HPDE6-E6E7 (cell line): ENCODE results near the gene TMEM41A.
"Not testable (repeated sequence)": the region's sequence is repeated elsewhere in the genome, so short reads cannot be mapped to it uniquely, and the experiment has no call there.

Experiments
- DNase-seq: peaks from one replicate; pipeline ENCODE4 v3.0.0; 2011; ENCODE audit warnings: missing footprints; ENCODE audit errors: extremely low spot score

TMEM41A gene

DNA sequence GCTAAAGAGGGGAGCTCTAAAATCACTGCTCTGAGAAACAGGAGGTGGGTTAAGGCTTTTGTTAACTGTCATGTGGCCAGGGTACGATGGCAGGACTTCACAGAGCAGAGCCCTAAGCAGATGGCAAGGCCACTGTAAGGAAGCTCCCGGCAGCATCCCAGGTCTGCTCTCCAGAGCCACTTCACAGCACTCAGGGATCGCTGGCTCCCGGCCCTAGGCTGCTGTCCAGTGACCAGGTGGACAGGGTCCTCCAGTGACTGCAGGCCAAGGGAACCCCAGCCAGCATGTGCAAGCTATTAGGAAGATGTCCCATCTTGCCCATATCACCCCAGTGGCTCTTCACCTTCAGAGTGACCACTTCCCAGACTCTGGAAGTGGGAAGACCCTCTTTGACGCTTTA is 10.4 kb downstream of the TMEM41A start:
- no peak for DNase-seq

DNA sequence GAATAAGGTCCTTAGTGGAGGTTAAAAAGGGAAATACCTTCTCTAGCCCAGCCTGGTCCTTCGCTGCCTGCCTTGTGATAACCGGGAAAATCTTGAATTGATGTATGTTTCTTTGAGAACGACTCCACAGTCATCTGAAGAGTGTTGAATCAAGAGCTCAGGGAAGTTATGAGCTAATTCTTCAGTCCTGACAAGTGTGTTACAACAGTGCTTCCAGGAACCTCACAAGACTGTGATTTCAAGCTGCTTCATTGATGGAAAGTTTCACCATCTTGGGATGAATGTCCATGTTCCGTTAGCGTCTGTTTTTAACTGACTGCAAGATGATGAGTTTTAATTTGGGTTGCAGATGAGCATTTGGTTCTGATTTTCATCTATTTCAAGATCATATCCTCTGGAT is 12.4 kb downstream of the TMEM41A start:
- no peak for DNase-seq

DNA sequence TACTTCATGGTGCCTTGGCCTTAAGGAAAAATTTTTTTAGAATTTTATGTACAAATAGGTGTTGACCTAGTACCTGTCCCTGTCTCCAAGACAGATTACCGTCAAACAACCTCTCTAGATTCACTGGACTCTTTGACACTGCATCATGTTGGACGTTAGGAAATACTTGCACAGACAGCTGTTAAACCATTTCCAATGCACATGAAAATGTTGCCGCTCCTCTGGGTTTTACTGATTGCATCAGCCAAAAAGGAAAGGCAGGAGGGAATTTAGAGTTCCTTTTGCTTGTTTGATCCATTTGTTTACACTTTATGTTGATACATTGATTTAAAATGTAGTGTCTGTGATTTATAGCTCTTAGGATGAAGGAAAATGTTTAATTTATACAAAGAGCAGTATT is 14.5 kb downstream of the TMEM41A start:
- DNase-seq, result no peak

DNA sequence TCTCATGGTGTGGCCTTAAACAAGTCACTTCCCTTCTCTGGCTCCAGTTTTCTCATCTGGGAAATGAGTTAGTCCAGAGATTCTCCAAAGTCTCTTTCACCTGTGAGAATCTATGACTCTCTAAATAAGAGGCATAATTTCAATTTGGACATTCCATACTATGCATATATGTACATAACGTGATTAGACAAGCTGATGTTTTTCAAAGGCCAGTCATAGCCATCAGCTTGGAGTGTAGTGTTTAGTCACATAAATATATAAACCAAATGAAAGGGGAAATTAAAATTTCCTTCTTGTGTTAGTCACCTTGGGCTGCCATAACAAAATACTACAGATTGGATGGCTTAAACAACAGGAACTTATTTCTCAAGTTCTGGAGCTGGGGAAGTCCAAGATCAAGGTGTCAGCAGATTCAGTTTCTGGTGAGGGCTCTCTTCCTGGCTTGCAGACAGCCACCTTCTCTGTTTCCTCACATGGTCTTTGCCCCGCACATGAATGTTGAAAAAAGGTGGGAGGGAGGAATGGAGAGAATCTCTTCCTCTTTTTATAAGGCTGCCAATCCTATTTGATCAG is 19.4 kb downstream of the TMEM41A start:
- no peak for DNase-seq

DNA sequence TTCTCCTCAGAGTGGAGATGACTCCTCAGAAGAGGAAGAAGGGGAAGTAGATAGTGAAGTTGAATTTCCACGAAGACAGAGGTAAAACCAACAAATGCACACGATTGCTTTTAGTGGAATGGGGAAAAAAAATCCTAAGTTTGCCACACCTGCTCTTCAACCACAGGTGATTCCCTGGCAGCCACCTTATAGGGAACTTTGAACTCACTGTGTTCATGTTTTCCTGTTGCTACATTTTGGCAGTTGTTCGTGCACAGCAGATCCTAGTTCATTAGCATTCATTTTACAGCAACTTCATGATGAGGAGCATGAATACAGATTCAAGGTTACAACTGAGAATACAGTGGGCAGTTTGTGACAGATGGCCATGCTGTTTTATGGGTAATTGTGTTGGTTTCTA is 21.5 kb downstream of the TMEM41A start:
- no peak for DNase-seq

DNA sequence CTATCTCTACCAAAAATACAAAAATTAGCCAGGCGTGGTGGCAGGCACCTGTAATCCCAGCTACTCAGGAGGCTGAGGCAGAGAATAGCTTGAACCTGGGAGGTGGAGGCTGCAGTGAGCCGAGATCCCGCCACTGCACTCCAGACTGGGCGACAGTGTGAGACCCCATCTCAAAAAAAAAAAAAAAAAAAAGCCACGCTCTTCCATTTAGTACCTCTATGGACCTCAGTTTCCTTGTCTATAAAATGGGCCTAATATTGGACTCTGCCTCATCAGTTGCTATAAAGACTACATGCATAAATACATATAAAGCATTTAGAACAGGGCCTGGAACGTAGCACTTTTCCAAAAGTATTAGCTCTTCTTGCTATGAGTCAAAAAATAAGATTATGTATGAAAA is 23.9 kb downstream of the TMEM41A start:
- DNase-seq, result not testable (repeated sequence)

DNA sequence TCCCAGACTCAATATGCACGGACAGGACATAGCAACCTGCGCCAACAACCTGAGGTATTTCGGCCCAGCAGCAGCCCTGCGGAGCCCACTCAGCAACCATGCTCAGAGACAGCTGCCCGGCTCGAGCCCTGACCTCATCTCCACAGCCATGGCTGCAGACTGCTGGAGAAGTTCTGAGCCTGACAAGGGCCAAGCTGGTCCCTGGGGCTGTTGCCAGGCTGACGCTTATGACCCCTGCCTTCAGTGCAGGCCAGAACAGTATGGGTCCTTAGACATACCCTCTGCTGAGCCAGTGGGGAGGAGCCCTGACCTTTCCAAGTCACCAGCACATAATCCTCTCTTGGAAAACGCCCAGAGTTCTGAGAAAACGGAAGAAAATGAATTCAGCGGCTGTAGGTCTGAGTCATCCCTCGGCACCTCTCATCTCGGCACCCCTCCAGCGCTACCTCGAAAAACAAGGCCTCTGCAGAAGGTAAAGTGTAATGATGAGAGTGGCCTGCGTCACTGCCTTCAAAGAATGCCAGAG is 25.5 kb downstream of the TMEM41A start:
- DNase-seq, result no peak

DNA sequence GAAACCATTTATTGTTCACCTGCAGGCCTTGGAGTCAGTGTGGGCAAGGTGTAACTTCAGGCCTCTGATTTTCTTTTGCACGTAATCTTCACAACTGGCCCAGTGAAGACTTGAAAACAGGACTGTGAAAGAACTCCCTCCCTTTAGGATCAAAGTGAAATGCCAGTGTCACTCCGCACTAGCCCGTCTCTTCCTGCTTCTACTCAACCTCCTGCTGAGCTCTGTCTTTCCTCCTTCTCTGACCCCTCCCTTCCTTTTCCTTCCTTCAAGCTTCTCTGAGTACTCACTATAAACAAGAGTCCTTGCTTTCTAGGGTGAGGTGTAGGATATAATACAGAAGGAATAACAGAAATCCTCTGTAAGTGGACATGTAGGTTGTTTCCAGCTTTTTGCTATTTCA is 28.5 kb downstream of the TMEM41A start:
- DNase-seq, result no peak

DNA sequence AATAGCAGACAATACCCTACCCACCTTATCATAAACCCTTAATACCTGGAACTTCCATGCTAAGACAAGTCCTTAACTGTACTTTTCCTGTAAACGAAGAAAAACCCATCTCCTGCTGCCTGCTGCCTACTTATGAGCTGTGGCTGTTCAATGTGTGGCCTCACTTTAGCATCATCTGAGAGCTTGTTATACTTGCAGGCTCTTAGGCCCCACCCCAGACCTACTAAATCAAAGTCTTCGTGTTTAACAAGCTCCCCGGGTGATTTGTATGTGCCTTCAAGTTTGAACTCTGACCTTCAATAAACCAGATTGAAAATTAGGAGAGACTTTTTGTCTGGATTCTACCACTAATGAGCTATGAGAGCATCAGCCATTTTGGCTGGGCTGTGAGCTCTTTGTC is 29.3 kb downstream of the TMEM41A start:
- no peak for DNase-seq

DNA sequence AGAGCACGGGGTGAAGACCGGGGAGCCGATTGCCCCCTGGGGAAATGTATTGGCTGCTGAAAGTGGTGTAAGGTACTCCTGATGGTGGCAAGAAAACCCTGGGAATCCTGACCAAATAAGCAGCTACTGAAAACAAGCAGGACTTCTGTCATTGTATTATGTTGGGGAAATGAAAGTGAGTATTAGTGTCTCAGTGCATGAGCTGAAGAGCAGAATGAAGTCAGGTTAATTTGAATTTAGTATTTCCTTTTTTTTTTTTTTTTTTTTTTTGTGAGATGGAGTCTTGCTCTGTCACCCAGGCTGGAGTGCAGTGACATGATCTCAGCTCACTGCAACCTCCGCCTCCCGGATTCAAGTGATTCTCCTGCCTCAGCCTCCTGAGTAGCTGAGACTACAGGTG is 32.7 kb downstream of the TMEM41A start:
- not testable (repeated sequence) for DNase-seq

DNA sequence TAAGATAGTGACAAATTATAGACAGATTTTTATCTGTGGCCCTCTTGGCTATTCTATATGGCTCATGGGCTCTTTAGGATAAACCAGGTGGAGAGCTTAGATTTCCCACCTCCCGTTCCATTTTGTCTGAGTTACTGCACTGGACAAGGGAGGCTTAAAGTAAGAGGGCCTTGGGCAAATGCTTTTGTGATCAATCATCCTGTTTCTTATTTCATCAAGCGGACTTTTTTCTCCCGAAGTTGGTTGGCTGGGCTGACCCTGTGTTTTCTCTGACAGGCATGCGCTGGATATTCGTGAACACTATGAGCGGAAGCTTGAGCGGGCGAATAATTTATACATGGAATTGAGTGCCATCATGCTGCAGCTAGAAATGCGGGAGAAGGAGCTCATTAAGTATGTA is 33.4 kb downstream of the TMEM41A start:
- no peak for DNase-seq

DNA sequence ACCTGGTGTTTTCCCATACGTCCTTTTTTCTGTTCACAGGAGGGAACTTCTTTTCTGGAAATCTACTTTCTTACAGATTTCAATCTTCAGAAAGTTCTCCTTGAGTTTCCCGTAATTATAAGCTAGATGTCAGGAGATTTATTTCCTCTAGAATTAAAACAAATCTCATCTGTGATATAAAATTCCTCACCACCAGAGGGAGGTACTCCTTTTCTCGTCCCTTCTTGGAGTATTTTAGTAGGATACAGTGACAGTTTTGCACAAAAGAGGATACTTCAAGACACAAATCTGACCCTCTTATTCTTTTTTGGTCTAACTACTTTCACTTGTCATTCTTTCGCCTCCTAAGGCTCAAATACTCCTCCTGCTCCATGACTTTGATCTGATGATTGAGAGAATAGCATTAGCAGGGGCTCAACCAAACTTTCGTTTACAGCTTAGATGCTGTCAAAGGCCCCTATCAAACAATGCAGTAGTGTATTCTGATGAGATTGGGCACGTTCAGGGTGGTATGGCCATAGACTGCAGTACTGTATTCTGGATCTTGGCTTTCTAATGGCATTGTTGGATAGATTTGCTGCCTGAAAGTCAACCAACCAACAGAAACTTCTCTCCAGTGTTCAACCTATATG is 38.0 kb downstream of the TMEM41A start:
- peak; percentile 19 for DNase-seq

DNA sequence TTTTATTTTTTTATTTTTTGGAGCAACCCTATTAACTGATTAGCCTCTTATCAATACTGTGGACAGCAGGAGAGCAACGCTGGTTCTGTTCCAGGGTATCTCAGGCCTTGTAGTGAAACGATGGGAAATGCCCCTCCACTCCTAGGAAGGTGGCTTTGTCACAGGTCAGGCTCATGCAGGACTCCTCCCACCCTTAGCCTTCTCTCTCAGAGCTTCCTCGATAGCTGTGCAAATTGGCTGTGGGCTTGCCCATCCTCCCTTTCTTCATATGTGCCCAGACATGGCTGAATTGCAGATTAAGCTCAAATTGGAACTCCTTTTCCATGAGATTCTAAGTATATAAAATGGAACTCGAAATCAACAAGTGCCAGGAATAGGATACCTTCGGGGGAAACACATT is 38.5 kb downstream of the TMEM41A start:
- no peak for DNase-seq

DNA sequence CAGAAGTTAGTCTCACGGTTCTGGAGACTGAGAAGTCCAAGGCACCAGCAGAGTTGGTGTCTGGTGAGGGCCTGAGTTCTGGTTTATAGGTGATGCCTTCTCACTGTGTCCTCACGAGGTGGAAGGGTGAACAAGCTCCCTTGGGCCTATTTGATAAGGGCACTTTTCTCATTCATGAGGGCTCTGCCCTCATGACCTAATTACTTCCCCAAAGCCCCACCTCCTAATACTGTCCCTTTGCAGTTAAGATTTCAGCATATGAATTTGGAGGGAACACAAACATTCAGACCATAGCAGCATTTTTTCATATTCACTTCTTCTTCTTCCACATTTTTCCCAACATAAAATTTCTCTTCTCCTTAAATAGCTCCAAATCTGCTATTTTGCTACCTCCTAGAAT is 41.5 kb downstream of the TMEM41A start:
- no peak for DNase-seq

DNA sequence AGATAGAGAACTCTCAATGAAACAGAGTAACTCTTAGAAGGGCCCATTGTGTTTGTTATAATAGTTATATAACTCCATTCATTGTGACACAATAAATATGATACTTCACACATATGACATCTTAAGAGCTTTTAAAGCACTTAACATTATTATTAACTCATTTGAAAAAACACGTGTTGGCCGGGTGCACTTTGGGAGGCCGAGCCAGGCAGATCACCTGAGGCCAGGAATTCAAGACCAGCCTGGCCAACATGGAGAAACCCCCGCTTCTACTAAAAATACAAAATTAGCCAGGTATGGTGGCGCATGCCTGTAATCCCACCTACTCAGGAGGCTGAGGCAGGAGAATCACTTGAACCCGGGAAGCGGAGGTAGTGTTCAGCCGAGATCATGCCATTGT is 47.4 kb downstream of the TMEM41A start:
- not testable (repeated sequence) for DNase-seq

DNA sequence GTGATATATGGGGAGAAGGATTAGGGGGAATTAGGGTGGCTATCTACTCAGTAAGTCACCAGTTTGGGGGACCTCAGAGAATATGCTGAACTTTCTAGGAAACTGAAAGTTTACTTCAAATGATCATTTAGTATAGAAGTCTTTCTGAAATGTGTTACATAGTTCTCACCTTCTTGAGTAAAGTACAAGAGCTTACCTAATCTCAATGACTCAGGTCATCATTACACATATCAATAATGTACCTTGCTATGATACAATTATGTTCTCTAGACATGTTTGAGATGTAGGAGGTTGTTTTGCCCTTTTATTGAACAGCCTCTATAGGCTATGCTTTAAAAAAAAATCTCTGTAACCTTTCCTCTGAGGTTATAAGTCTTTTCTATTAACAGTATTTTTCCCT is 50.7 kb downstream of the TMEM41A start:
- no peak for DNase-seq

DNA sequence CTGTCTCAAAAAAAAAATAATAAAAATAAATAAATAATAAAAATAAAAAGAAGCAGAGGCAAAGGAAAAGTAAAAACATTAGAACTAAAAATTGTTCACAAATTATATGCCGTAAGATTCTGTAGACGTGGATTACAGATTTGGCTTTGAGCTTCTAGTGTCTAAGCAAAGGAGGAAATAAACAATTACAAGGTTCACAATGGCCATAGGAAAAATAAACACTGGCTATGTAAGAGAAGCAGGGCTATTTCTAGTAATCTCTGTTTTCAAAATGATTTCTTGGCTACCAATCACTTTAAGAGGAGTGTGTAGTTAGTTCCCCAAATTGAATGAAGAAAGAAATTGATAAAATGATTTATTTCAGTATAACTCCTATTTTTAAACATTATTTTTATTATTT is 54.5 kb downstream of the TMEM41A start:
- no peak for DNase-seq

DNA sequence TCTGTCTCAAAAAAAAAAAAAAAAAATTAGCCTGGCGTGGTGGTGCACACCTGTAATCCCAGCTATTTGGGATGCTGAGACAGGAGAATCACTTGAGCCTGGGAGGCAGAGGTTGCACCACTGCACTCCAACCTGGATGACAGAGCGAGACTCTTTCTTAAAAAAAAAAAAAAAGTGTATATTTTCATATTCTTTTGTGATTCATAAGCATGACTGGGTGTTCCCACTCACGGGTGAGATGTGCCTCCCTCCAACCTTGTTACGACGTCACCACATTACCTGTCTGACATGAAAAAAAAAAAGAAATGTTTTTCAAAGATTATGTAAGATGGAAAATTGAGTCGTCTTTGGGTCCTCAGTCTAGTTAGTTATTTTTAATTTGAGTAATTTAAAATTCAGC is 56.8 kb downstream of the TMEM41A start:
- no peak for DNase-seq

DNA sequence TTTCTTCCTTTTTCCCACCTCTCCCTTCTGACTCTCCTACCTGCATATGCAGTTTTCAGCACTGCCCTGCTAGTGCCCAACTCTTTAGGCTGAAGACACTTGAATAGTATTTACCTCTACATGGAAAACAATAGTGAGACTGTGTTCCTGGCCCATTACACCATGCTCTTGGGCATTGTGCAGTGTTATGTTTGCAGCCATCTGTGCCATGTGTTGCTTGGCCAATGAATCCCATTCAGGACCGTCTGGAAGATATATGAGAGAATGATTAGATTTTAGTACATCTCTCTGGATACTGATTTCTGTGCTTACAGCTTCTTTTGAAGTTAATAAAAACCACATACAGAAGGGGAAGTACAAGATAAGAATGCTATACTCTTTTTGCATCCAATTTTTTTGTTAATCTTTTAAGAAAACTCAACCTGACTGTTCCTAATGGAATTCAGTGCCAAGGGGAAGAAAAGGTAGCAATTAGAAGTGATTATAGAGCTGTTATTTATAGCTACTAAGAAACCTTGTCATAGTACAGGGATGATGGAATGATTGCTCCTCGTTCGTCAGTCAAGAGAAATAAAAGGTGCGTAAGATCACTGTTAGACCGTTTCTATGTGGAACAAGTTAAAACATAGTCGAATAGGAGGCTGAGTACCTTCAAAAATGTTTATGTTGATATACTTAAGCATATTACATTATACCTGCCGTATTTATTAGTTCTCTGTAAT is 58.9 kb downstream of the TMEM41A start:
- DNase-seq, result no peak
